Dermis microvascular lymphatic vessel endothelial cell (primary cell): Measurements from ENCODE around the gene RMC1. TPM values are rescaled to one million over a fixed set of nuclear protein-coding genes. Genes with fewer than 3 reads are reported as not detected.
"Not testable (repeated sequence)": the region's sequence is repeated elsewhere in the genome, so short reads cannot be mapped to it uniquely, and the experiment has no call there.

ENCODE experiments used
- DNase-seq, 2 donors: peaks; one replicate each; pipeline versions ENCODE4 v3.0.0 to v3.0.0-alpha.2; 2010; ENCODE audit warnings: low read depth in 2 of 2
- total RNA-seq: library from RNA; depleted of rRNA; stranded (reverse); fragments of >200 nt; gene quantifications from 2 replicates; pipeline ENCODE4 v1.2.1, GENCODE V29; 2014

RMC1 gene
- 20.3 and 25.2 TPM in 2 replicates for total RNA-seq

GRCh38 chr18:23503038-23503962 is at the start of gene RMC1:
TSS of gene RMC1 (plus strand) at chr18:23503511. CDS start at chr18:23503619, 108 bp downstream.
- DNase-seq: peak; percentile 83 to 96

GRCh38 chr18:23453680-23454058 is 49.6 kb upstream of the RMC1 start:
- DNase-seq: peak; percentile 14 to 69

DNA sequence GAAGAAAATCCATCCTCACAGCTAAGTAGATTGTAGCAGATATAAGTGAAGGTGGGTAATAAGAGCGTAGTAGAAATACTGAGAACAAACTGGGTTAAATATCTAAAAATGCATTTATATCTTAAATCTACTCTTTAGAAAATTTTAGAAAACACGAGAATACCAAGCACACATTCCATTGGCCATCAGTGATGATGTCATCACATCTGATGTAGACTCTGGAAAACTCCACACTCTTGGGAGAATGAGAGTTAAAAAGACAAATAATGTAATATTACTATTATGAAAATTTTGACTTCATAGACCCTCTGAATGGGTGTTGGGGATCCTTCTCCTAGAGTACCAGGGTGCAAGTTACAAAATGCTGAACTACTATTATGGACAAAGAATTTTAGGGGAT is 46.5 kb upstream of the RMC1 start:
- DNase-seq: no peak

- DNase-seq: no peak
These were observed 44.3 kb upstream of the RMC1 start for GRCh38 chr18:23458830-23459529.

- no peak for DNase-seq
These were observed 43.8 kb upstream of the RMC1 start for GRCh38 chr18:23459530-23459921.

- DNase-seq: no peak
These were observed 42.7 kb upstream of the RMC1 start for GRCh38 chr18:23460285-23461273.

GRCh38 chr18:23462876-23463275 is 40.4 kb upstream of the RMC1 start:
- DNase-seq: no peak

- no peak for DNase-seq
These were observed 34.4 kb upstream of the RMC1 start for GRCh38 chr18:23468753-23469459.

DNA sequence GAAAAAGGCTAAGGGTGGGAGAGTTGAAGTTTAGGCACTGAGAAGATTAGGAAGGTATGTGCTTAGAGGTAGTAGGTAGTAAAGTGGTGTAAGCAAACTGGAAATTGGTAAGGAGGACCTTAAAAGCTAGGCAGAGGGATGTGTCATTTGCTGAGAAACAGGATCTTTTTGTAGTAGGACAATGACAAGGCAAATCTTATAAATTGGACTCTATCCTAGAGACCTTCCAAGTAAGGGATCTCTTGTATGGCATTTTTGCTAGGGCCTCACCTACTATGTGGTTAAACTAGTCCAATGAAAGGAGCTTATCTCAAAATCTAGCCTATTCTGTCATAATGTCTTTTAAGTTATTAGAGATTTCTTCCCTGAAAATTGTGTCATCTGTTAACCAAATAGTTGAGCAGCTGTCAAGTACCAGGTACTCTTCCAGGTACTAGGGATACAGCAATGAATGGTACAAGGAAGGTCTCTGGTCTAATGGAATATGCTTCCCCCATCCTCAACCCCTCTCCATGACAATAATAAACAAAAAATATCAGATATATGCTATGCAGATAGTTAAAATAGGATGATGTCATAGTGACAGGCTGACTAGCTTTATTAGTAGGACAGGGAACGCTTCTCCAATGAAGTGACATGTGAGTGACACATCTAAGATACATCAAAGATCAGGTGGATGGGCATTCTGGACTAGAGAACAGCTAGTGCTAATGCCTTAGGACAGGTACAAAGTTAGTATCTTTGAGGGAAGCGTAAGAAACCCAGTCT is 32.5 kb upstream of the RMC1 start:
- DNase-seq: no peak

DNA sequence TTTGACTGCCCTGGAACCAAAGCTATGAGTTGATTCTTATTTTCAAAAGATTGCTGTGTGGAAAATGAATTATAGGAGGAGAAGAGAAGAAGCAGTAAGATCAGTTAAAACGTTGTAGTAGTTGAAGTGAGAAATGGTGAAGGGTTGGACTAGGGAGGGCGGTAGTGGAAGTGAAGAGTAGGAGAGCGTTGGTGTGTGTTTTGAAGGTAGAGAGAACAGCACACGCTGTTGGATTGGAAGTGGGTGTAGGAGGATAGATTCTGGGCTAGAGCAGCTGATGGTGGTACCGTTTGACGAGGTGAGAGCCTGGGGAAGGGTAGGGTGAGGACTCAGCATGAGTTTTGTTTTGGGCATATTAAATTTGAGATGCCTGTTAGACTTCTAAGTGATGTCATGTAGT is 31.8 kb upstream of the RMC1 start:
- DNase-seq: no peak

GRCh38 chr18:23479829-23480505 is 23.3 kb upstream of the RMC1 start:
- no peak for DNase-seq

DNA sequence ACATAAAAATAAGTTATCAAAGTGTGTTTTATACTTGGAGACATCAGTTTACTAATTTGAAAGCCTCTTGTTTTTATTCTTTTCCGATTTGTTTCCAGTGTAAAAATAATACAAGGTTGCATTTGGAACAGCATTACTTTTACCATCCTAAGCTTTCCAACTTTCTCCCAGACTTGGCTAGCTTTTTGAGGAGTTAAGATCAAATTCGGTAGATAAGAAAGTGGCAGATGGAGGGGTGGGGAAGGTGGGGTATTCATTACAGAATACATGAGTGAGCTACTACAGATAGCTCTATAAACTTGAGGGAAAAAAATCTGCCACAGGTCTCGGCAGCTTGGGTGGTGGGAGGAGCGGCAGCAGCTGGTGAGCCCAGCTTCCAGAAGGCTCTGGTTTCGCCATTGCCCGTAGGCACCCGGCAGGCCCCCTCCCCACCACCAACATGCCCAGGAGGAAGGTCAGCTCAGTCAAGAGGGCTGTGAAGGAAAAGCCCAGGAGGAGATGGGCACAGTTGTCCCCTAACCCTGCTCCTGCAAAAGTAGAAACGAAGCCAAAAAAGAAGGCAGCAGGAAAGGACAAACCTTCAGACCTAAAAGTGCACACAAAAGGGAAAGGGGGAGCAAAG is 18.6 kb upstream of the RMC1 start:
- no peak for DNase-seq

DNA sequence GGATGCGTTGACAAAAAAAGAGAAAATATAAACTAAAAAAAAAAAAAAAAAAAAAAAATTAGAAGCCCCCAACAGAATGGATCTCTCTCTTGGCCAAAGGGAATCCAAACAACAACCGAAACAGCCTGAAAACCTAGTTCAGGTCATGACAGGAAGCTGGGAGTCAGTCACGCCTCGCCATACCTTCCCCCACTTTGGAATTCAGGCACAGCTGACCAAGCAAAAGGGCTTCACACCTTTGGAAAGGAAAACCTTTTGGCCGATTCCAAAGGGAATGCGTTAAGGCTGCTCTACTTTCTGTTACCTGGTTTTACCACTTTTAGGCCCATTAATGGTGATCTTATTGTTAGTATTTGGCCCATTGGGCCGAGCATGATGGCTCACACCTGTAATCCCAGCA is 17.9 kb upstream of the RMC1 start:
- DNase-seq: no peak

- DNase-seq: peak in 1 of 2 donors; percentile 80
These were observed 15.4 kb upstream of the RMC1 start for GRCh38 chr18:23487738-23488570.

GRCh38 chr18:23489586-23489985 is 13.7 kb upstream of the RMC1 start:
- DNase-seq: not testable (repeated sequence)

DNA sequence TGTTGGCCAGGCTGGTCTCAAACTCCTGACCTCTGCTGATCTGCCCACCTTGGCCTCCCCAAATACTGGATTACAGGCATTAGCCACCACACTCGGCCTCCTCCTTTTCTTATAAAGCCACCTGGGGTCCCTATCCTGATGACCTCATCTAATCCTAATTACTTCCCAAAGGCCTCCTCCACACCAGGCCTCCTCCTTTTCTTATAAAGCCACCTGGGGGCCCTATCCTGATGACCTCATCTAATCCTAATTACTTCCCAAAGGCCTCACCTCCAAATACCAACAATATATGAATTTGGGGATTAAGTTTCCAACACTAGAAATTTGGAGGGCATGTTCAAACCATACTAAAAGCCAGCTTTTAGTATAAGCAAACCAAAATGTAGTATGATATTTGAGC is 9.7 kb upstream of the RMC1 start:
- no peak for DNase-seq

- DNase-seq: no peak
These were observed 8.3 kb upstream of the RMC1 start for GRCh38 chr18:23494992-23495391.
